Heart right ventricle (tissue), 16 donors: ENCODE data around the gene SLC25A47. TPM values are rescaled to one million over a fixed set of nuclear protein-coding genes. Genes with fewer than 3 reads are reported as not detected.
A peak's percentile ranks its signal among the peaks of the same experiment; 100 is the strongest.

Experiments used
- ATAC-seq, 8 donors: fragments of 200-7000 bp; cut with Tn5 transposase; one replicate each; pipeline ENCODE4 v1.9.1; 2020; ENCODE audit warnings: mild to moderate bottlenecking in 8 of 8, moderate library complexity in 8 of 8, moderate number of reproducible peaks in 1 of 8
- DNase-seq, 2 donors: peaks; one replicate each; pipeline ENCODE4 v3.0.0-alpha.2; 2020
- H3K27ac ChIP-seq, 10 donors: fragments of 200-600 bp; sonication (generic) in 2 of 10; one replicate each; pipeline versions ENCODE4 v1.5.0 to v1.8.0; 2020 to 2022; ENCODE audit warnings: mild to moderate bottlenecking in 3 of 10
- H3K27me3 ChIP-seq, 7 donors: fragments of 200-600 bp; one replicate each; pipeline ENCODE4 v1.8.0; 2021 to 2022; ENCODE audit warnings: mild to moderate bottlenecking in 2 of 7
- H3K36me3 ChIP-seq, 9 donors: fragments of 200-600 bp; sonication (generic) in 1 of 9; one replicate each; pipeline versions ENCODE4 v1.5.0 to v1.8.0; 2020 to 2022; ENCODE audit warnings: mild to moderate bottlenecking in 2 of 9
- H3K4me1 ChIP-seq, 9 donors: fragments of 200-600 bp; sonication (generic) in 1 of 9; one replicate each; pipeline versions ENCODE4 v1.5.0 to v1.8.0; 2020 to 2022; ENCODE audit warnings: mild to moderate bottlenecking in 4 of 9
- H3K4me3 ChIP-seq, 10 donors: fragments of 200-600 bp; sonication (generic) in 2 of 10; one replicate each; pipeline versions ENCODE4 v1.5.0 to v1.8.0; 2020 to 2022; ENCODE audit warnings: mild to moderate bottlenecking in 7 of 10, moderate library complexity in 2 of 10
- H3K9me3 ChIP-seq, 11 donors: fragments of 200-600 bp in 10 of 11; sonication (generic) in 2 of 11; one replicate each; pipeline versions ENCODE4 v1.5.0 to v1.8.0; 2013 to 2022; ENCODE audit warnings: mild to moderate bottlenecking in 2 of 11, control low read depth in 1 of 11, moderate library complexity in 1 of 11
- WGBS, 2 donors: extraction: QIAGEN DNeasy Blood & Tissue Kit; methylation state at CpG; one replicate each; pipeline ENCODE4 v1.1.7; 2013; ENCODE audit warnings: inconsistent platforms in 1 of 2; 5-methylcytosine and 5-hydroxymethylcytosine counted together
- intact Hi-C, 10 donors: fragments of 100-400 bp; cut with DNase I; formaldehyde crosslinking; loops; one replicate each; pipeline versions ENCODE4 v1.11.1 to v1.14.2; 2022
- polyA plus RNA-seq, 2 donors: library from polyadenylated mRNA; stranded (reverse); fragments of 200-250 nt; gene quantifications; one replicate each; pipeline ENCODE4 v1.2.3, GENCODE V29; 2013
- total RNA-seq, 10 donors: library from RNA; stranded (reverse); fragmentation: NEBNext Ultra II Directional in 3 of 10; extraction: Animal tissue kit (Norgen Biotek cat#: 25700) in 3 of 10; gene quantifications; one replicate each; pipeline versions ENCODE4 v1.2.1 to v1.2.4, GENCODE V29; 2021 to 2023
- TF ChIP-seq, protein P1 (sequence below), 9 donors: fragments of 200-600 bp; sonication (generic) in 2 of 9; IDR thresholded peaks; one replicate each; pipeline versions ENCODE4 v1.5.0 to v1.8.0; 2021 to 2022; ENCODE audit warnings: antibody characterized with exemption in 9 of 9, mild to moderate bottlenecking in 5 of 9, moderate library complexity in 1 of 9
- donor health status: Arrhythmogenic right ventricular cardiomyopathy.
- donor health status: ischemic (EF 13 %, LVEDD 7.1; RV severe dilation, severe dysfunction).
- donor health status: healthy with polysubstance abuse.
- donor health status: DM: no; HTN: yes; CAD: no.
- donor health status: DM: no; HTN: no; CAD: no.
- donor health status: ischemic (EF 25% LVEDD 6.9; RV normal size, moderate dysfunction).
- donor health status: ischemic (EF 25% LVEDD 5.7; RV mildly dilated, moderate dysfunction).
- donor health status: healthy.
- donor health status: DM: yes; HTN: yes; CAD: no.
- donor health status: Ischemic cardiomyopathy.
- donor health status: ischemic (EF 35%, LVEDD 5.7; RV mildly dilated, moderate dysfunction).
- donor health status: nonischemic (EF 11% LVEDD 7.7; RV severe dilation, severe dysfunction).
- donor health status: DM: yes; HTN: yes; CAD: no.
- donor health status: PGD.
- donor health status: ischemic (EF 29% LVEDD 5.4; RV normal size, mild dysfunction).
- donor health status: nonischemic (EF 23%, LVEDD 6.1; RV moderate dilation, normal function).

The SLC25A47 gene
- total and polyA plus RNA-seq, 12 donors: not detected

DNA sequence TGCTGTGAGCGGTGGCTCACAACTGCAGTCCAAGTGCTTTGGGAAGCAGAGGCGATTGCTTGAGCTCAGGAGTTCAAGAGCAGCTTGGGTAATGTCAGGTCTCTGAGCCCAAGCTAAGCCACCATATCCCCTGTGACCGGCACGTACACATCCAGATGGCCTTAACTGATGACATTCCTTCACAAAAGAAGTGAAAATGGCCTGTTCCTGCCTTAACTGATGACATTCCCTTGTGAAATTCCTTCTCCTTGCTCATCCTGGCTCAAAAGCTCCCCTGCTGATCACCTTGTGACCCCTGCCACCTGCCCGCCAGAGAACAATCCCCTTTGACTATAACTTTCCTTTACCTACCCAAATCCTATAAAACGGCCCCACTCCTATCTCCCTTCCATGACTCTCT lies 48.6 kb downstream of the SLC25A47 start:
- H3K27me3 ChIP-seq: no peaks in the 10 kb centered on the region
- H3K4me1 ChIP-seq: peaks cover under 1 to 59% (median 37%) of the 10 kb centered on the region in 9 donors
- TF ChIP-seq, protein P1, sequence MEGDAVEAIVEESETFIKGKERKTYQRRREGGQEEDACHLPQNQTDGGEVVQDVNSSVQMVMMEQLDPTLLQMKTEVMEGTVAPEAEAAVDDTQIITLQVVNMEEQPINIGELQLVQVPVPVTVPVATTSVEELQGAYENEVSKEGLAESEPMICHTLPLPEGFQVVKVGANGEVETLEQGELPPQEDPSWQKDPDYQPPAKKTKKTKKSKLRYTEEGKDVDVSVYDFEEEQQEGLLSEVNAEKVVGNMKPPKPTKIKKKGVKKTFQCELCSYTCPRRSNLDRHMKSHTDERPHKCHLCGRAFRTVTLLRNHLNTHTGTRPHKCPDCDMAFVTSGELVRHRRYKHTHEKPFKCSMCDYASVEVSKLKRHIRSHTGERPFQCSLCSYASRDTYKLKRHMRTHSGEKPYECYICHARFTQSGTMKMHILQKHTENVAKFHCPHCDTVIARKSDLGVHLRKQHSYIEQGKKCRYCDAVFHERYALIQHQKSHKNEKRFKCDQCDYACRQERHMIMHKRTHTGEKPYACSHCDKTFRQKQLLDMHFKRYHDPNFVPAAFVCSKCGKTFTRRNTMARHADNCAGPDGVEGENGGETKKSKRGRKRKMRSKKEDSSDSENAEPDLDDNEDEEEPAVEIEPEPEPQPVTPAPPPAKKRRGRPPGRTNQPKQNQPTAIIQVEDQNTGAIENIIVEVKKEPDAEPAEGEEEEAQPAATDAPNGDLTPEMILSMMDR (IDR thresholded peaks at IDR 0.05): no peak
- 63 to 68% methylated on average over 6 of the region's 6 CpGs for WGBS, 2 donors
- peak overlapping the region in 9 of 10 donors; percentile 14 to 95 (median 75) for H3K4me3 ChIP-seq
- peaks cover 0 to 53% (median 17%) of the 10 kb centered on the region in 9 donors for H3K36me3 ChIP-seq
- peak overlapping the region in 9 of 10 donors; percentile 32 to 98 (median 74) for H3K27ac ChIP-seq
- ATAC-seq (no peak), DNase-seq (no peak)
- H3K9me3 ChIP-seq: no peaks in the 10 kb centered on the region
- intact Hi-C loops: loop anchor here in 7 of 10 donors (5.0 to 10.0 kb wide), 5 partner anchors 64 to 1603 kb away; partner anchors contain the start of gene SLC25A29 (in 3 of the 7)

DNA sequence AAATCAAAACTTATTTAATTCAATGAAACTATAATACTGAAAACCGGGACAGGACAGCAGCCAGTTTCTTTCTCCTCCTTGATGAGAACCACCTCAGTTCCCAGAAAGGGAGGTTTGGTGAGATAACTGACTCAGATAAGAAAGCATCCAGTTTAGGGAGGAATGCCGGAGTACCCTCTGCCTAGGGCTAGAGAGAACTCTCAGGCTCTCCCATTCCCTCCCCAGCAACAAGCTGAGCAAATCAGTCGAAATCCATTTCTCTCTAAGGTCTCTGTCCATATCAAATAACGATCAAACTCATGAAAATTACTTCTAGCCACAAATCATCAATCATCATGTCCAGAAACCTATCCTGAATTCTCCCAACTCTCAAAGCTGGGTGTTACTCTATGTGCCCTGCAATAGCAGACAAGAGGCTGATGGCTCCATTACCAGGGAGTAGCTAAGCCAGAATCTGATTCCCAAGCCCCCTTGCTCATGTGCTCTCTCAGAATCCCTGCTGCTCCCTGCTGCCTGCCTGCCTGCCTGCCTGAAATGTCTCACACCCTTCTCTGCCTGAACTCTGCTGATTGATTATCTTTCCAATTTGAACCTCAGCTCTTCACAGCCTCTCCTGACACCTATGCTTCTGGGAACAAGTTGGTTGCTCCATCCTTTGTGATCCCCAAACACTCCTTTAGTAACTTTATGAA lies 49.4 kb downstream of the SLC25A47 start:
- no peaks in the 10 kb centered on the region for H3K9me3 ChIP-seq
- TF ChIP-seq, protein P1 (IDR thresholded peaks at IDR 0.05): no peak

DNA sequence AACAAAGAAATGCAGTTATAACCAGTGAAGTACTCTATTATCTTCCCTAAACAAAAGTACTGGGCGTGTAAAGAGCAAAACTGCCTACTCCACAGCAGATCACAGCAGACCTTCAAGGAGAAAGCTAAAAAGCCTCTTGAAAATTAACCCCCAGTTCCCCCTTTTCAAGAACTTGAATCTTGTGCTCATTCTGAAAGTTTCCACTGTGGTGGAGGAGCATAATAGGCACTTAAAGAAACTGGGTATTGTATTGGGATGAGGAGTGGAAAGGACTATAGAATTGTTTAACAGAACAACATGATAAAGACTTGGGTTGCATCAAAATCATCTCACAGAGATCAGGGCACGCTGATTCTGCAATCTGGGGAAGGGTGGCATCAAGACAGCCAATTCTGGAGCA lies 51.1 kb downstream of the SLC25A47 start:
- H3K36me3 ChIP-seq: peaks cover 0 to 28% (median 0%) of the 10 kb centered on the region in 9 donors
- no peaks in the 10 kb centered on the region for H3K9me3 ChIP-seq
- peak overlapping the region; percentile 56 to 99 (median 96) for H3K27ac ChIP-seq
- no peak for ATAC-seq
- peaks cover 6 to 69% (median 38%) of the 10 kb centered on the region in 9 donors for H3K4me1 ChIP-seq
- 64 to 77% methylated on average over 2 of the region's 2 CpGs for WGBS, 2 donors
- H3K27me3 ChIP-seq: no peaks in the 10 kb centered on the region
- H3K4me3 ChIP-seq: peak overlapping the region; percentile 16 to 95 (median 74)
- DNase-seq: no peak
- intact Hi-C loops: loop anchor here in 7 of 10 donors (5.0 to 10.0 kb wide), 5 partner anchors 67 to 1601 kb away; partner anchors contain the start of gene SLC25A29 (in 3 of the 7)
- TF ChIP-seq, protein P1 (IDR thresholded peaks at IDR 0.05): no peak

More for the DNA sequence above, 49.4 kb downstream of the SLC25A47 start:
- Histone ChIP-seq H3K4me3 (peak overlapping the region in 9 of 10 donors; percentile 14 to 95 (median 75)), H3K27ac (peak overlapping the region in 9 of 10 donors; percentile 42 to 98 (median 83)), H3K27me3 (no peaks in the 10 kb centered on the region), H3K4me1 (peaks cover 4 to 61% (median 40%) of the 10 kb centered on the region in 9 donors), H3K36me3 (peaks cover 0 to 46% (median 13%) of the 10 kb centered on the region in 9 donors)
- no peak for ATAC-seq
- DNase-seq: no peak
- WGBS, 2 donors: 53 to 64% methylated on average over 4 of the region's 4 CpGs
- intact Hi-C loops: loop anchor here in 7 of 10 donors (5.0 to 10.0 kb wide), 5 partner anchors 65 to 1602 kb away; partner anchors contain the start of gene SLC25A29 (in 3 of the 7)

DNA sequence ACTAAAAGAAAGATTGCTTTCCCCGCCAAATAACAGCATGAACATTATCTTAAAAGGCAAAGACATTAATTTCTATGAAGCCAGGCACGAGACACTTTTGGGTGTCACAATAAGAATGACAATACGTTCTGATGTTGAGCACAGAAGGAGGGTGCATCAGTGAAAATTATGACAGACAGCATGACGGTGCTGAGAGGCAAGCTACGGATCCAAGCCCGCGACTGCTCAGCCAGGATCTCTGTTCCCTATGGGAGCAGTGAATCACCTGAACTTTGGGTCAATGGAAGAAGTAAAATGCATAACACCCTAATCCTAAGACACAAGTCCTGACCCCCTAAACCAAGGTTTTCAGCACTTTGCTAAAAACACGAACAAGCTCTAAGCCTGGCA lies 51.7 kb downstream of the SLC25A47 start:
- intact Hi-C loops: loop anchor here in 9 of 10 donors (5.0 to 10.0 kb wide), 9 partner anchors 68 to 1600 kb away; partner anchors contain the start of gene SLC25A29 (in 7 of the 9)
- DNase-seq (no peak), ATAC-seq (no peak)
- H3K9me3 ChIP-seq: no peaks in the 10 kb centered on the region
- H3K36me3 ChIP-seq: peaks cover 0 to 22% (median 0%) of the 10 kb centered on the region in 9 donors
- H3K27ac ChIP-seq: peak overlapping the region; percentile 56 to 99 (median 96)
- TF ChIP-seq, protein P1 (IDR thresholded peaks at IDR 0.05): no peak
- no peaks in the 10 kb centered on the region for H3K27me3 ChIP-seq
- H3K4me1 ChIP-seq: peaks cover 6 to 64% (median 32%) of the 10 kb centered on the region in 9 donors
- peak overlapping the region; percentile 16 to 95 (median 74) for H3K4me3 ChIP-seq
- WGBS, 2 donors: 60 to 68% methylated on average over 8 of the region's 8 CpGs
